Mesodermal cell (in vitro differentiated cells): ENCODE measurements around the gene PTH2R.
"Not testable (repeated sequence)": the region's sequence is repeated elsewhere in the genome, so short reads cannot be mapped to it uniquely, and the experiment has no call there.

Source experiments
- H3K27ac ChIP-seq: 2 replicates; pipeline ENCODE4 v1.7.0; 2013; ENCODE audit warnings: mild to moderate bottlenecking, low read depth, low read length, moderate library complexity; ENCODE audit not compliant: severe bottlenecking
- H3K36me3 ChIP-seq: 2 replicates; pipeline ENCODE4 v1.7.1; 2013; ENCODE audit warnings: mild to moderate bottlenecking, low read length, moderate library complexity; ENCODE audit not compliant: control insufficient read depth, insufficient read depth
- H3K4me1 ChIP-seq: one replicate; pipeline ENCODE4 v1.7.1; 2013; ENCODE audit warnings: mild to moderate bottlenecking, low read length; ENCODE audit not compliant: insufficient read depth, control insufficient read depth, poor library complexity, severe bottlenecking
- H3K4me3 ChIP-seq: 2 replicates; pipeline ENCODE4 v1.7.0; 2013; ENCODE audit warnings: low read length, control low read depth, mild to moderate bottlenecking; ENCODE audit not compliant: insufficient read depth, poor library complexity, severe bottlenecking; ENCODE audit errors: extremely low read depth
- H3K9me3 ChIP-seq: 2 replicates; pipeline ENCODE4 v1.7.1; 2013; ENCODE audit warnings: mild to moderate bottlenecking, low read length, moderate library complexity; ENCODE audit not compliant: control insufficient read depth
- WGBS, 2 experiments: methylation state at CpG; one replicate each; pipeline ENCODE4 v1.1.5; 2013; ENCODE audit warnings: missing lambda C conversion rate in 2 of 2; ENCODE audit not compliant: insufficient coverage in 2 of 2; 5-methylcytosine and 5-hydroxymethylcytosine counted together

PTH2R gene

DNA sequence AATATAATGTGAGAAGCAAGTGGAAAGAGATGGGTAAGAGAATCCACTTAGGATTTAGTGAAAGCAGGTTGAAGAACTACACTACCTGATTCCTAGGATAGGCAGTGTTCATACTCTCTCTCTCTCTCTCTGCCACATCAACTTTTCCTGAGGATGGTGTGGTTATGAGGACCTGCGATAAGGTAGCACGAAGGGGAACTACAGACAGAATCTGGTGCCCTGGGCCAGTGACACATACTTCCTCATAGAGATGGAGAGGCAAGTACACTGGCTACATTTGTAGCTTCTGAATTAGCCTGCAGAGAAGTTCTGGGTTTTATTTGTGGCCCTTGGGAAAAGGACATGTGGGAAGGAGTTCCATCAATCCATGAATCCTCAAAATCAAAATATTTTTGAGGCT lies 44.5 kb downstream of the PTH2R start:
- whole genome bisulfite sequencing, 2 experiments: 40 to 67% methylated on average over 1 of the region's 2 CpGs
- Histone ChIP-seq H3K4me1 (no peaks in the 10 kb centered on the region), H3K4me3 (no peak overlapping the region)

DNA sequence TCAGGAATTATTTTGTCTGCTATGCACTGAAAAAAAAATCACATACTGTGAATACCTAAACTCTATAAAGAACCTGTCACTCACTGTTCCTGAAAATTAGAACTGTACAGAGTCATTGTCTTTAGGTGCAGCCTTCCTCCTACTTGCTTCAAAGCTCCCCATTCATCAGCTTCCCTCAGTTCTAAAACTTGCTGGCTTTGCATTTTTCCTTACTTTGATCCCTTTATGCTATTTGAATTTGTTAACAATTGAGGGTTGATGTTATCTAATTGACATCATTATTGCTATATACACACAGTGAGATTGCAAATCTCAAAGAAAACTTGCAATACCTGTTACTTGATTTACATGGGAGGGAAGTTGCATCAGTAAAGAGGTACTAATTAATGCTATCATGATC lies 48.3 kb downstream of the PTH2R start:
- Histone ChIP-seq H3K36me3 (no peaks in the 10 kb centered on the region), H3K4me3 (no peak overlapping the region), H3K4me1 (no peaks in the 10 kb centered on the region), H3K9me3 (no peaks in the 10 kb centered on the region), H3K27ac (no peak overlapping the region)

More for the DNA sequence above, 44.5 kb downstream of the PTH2R start:
- no peaks in the 10 kb centered on the region for H3K9me3 ChIP-seq
- H3K36me3 ChIP-seq: no peaks in the 10 kb centered on the region
- no peak overlapping the region for H3K27ac ChIP-seq

DNA sequence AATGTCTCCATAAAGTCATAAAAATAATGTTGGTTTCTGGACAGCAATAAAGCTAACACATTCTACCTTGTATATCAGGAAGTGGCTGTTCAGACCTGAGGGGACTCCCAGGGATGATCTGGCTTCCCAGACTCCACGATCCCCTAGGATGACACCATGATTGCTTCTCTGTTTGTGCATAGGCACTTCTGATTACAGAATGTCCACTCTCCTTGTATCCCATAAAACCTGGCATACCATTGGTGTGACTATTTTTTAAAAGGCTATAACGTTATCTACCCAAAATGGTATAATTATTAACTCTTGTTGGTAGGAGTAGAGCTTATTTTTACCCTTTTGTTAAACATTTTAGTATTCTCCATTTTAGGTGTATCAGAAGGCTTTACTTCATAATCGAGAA lies 57.1 kb downstream of the PTH2R start:
- no peaks in the 10 kb centered on the region for H3K36me3 ChIP-seq
- H3K9me3 ChIP-seq: no peaks in the 10 kb centered on the region
- H3K27ac ChIP-seq: no peak overlapping the region
- no peaks in the 10 kb centered on the region for H3K4me1 ChIP-seq
- no peak overlapping the region for H3K4me3 ChIP-seq
- WGBS, 2 experiments: no CpG with 5 or more reads among the region's 3 CpGs

DNA sequence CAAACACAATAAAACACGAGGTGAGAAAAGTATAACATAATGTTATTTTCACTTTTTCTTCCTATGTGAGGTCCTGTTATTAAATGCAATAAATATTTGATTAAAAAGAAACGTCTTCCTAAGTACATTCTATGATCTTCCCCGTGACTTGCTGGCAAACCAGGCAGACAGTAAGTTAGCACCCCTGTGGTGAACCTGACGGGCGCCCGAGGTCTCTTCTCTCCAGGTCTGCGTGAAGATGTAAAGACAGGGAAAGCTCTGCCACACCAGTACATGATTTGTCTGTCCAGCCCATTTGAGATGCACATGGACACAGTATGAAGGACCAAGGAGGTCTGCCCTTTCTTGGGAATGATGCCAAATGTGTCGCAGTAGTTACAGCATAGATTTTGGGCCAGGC lies 57.6 kb downstream of the PTH2R start:
- H3K27ac ChIP-seq: no peak overlapping the region
- 75 to 76% methylated on average over 6 to 7 of the region's 8 CpGs for WGBS, 2 experiments
- no peak overlapping the region for H3K4me3 ChIP-seq
- H3K4me1 ChIP-seq: no peaks in the 10 kb centered on the region
- H3K9me3 ChIP-seq: no peaks in the 10 kb centered on the region
- no peaks in the 10 kb centered on the region for H3K36me3 ChIP-seq

DNA sequence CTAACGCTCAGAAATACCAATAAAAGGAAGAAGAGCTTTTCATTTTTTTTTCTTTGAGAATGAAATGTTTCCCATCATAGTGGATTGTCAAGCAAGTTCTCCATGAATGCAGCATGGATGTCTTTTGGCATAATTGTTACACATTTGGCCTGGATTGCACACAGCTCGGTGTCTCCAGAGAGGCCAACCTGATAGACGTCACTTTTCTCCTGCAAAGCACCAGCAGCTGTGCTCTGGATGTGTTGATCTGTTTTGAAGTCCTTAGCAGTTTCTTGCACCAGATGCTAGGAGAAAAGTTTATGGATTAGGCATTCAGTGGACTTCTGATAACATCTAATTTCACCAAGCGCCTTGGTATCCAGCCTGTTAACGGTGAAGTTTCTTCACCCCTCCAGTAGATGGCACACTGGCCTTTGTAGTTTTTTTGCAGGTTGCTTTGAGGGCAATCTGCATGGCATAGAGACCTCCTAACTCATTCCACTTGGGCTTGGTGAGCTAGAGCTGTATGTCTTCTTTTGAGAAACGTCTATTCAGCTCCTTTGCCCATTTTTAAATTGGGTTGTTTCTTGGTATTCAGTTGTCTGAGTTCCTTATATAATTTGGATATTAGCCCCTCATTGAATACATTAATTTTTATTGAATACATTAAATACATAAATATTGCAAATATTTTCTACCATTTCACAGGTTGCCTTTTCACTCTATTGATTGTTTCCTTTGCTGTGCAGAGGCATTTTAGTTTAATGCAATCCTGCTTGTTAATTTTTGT lies 59.7 kb downstream of the PTH2R start:
- Histone ChIP-seq H3K27ac (no peak overlapping the region), H3K9me3 (no peaks in the 10 kb centered on the region), H3K4me3 (no peak overlapping the region), H3K36me3 (no peaks in the 10 kb centered on the region), H3K4me1 (no peaks in the 10 kb centered on the region)
- 80 to 83% methylated on average over 1 to 2 of the region's 6 CpGs for WGBS, 2 experiments

DNA sequence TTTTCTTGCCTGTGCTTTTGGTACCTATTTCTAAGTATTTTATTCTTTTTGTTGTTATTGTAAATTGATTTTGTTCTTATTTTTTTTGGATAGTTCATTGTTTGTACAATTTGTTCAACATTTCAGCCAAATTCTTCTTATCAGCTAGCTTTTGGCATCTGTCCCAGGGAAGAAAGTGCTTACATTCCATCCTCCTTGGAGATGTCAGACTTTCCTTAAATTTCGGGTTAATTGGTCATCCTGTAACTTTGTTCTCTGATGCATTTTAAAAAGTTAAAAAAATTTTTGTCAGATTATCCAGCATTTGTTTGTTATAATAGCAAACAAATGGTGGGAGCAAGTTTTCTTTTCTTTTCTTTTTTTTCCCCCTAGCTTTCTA lies 60.3 kb downstream of the PTH2R start:
- H3K36me3 ChIP-seq: no peaks in the 10 kb centered on the region
- H3K9me3 ChIP-seq: no peaks in the 10 kb centered on the region
- no CpG with 5 or more reads among the region's 1 CpG for WGBS, 2 experiments
- no peaks in the 10 kb centered on the region for H3K4me1 ChIP-seq
- no peak overlapping the region for H3K4me3 ChIP-seq
- no peak overlapping the region for H3K27ac ChIP-seq

DNA sequence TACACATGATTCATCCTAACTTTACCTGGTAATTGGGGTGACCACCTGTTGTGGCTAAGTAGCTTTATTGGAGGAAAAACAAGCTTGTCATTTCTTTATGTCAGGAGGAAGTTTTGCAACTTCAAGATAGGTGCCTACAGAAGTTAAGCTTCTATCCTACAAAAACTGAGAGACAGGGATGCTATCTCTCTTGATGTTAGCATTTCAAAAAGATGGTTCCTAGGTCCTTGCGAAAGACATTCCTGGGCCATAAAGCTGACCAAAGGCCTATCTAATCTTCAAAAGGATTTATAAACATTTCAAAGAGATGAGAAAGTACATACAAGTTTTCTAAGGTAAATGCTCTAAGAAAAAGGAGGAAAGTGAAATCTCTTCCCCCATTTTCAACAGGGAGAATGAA lies 61.0 kb downstream of the PTH2R start:
- H3K9me3 ChIP-seq: no peaks in the 10 kb centered on the region
- no peak overlapping the region for H3K4me3 ChIP-seq
- no peak overlapping the region for H3K27ac ChIP-seq
- H3K4me1 ChIP-seq: no peaks in the 10 kb centered on the region
- H3K36me3 ChIP-seq: no peaks in the 10 kb centered on the region
- WGBS, 2 experiments: 40% methylated on average over 1 of the region's 1 CpG; no CpG with 5 or more reads in 1 of the 2 experiments

DNA sequence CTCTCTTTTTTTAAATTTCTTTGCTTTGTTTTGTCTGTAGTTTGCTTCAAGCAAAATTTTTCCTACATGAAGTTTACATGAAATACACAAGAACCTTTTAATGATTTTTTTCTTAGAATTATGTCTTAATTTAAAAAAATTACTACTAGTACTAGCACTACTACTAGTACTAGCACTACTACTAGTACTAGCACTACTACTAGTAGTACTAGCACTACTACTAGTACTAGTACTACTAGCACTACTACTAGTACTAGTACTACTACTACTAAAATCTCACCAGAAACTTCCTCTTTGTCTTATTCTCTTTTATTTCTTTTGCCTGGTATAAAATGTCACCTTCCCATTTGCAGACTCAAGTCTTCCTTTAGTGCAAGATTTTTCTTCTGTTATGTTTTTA lies 71.1 kb downstream of the PTH2R start:
- Histone ChIP-seq H3K36me3 (no peaks in the 10 kb centered on the region), H3K27ac (no peak overlapping the region), H3K4me3 (no peak overlapping the region), H3K9me3 (no peaks in the 10 kb centered on the region), H3K4me1 (no peaks in the 10 kb centered on the region)

DNA sequence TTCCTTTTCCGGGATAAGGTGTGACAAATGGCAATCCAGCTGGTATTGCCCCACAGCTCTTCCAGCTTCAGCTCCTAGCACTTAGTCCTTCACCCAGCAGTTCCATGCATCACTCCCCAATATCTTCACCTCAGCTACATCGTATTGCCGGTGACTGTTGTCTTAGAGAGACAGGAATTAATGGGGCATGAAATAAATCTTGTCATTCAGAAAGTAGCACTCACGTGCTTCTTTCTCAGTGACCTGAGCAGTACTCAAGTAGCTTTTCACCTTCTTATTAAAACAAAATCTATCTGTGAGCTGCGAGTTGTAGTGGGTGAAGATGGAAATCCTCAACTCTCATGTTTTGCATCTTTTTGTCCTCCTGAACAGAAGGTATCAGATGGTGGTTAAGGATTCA lies 72.8 kb downstream of the PTH2R start:
- no peak overlapping the region for H3K4me3 ChIP-seq
- no peak overlapping the region for H3K27ac ChIP-seq
- peaks cover 5% of the 10 kb centered on the region for H3K9me3 ChIP-seq
- H3K4me1 ChIP-seq: no peaks in the 10 kb centered on the region
- no peaks in the 10 kb centered on the region for H3K36me3 ChIP-seq
- 80 to 100% methylated on average over 1 of the region's 5 CpGs for WGBS, 2 experiments

DNA sequence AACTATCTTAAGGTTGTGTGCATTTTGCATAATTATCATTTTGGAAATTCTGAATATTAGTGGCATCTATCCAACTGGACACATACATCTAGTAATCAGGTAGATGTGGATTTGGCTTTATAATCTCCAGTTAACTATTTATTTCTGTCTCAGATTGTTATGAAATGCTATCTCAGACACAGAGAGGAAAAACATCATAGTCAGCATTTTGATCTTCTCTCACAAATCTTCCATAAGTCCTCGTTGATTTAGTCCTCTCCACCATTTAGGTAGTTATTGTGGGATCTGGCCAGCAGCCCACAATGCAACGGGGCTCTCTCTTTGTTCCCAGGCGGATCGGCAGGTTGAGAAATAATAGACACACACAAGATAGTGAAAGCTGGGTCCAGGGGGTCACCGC lies 75.4 kb downstream of the PTH2R start:
- H3K9me3 ChIP-seq, H3K27ac ChIP-seq, H3K4me1 ChIP-seq, H3K4me3 ChIP-seq, H3K36me3 ChIP-seq: not testable (repeated sequence)
- 100% methylated on average over 2 of the region's 5 CpGs; no CpG with 5 or more reads in 1 of the 2 experiments for WGBS, 2 experiments

DNA sequence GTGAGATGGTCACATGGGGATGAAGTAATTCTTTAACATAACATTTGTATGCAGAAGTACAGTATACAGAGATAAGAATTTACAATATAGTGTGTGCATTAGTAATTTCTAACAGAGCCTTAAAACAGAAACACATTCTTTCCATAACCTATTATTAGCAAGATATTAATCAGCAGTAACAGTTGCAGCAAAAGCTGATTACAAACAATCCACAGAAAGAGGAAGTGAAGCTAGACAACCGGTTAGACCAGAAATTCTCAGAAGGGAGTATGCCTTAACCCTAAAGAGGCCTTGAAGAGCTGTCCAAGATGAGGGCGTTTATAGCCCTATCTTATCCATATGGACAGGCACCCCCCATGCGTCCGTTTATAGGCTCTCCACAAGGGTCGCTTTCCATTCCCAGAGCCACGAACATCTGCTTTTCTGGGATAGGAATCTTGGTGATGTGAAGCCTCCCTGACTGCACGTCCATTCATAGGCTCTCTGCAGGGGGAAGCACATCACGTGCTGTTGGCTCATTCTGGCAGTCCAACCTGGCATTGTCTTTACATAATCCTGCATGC lies 75.9 kb downstream of the PTH2R start:
- H3K9me3 ChIP-seq, H3K27ac ChIP-seq, H3K4me3 ChIP-seq, H3K4me1 ChIP-seq, H3K36me3 ChIP-seq: not testable (repeated sequence)
- 89 to 100% methylated on average over 5 of the region's 8 CpGs for WGBS, 2 experiments
